AG04449 (cell line): Measurements from ENCODE around the gene CLOCK.
A peak's percentile ranks its signal among the peaks of the same experiment; 100 is the strongest.

ENCODE experiments used
- CTCF ChIA-PET: fragments of 350-600 bp; formaldehyde crosslinking; extraction: SDS; loops from one replicate; lab custom pipeline; 2021; ENCODE audit warnings: antibody characterized with exemption; lab: Yijun Ruan, JAX
- POLR2A ChIA-PET: fragments of 400-600, 350-600 bp; formaldehyde crosslinking; extraction: SDS; loops from one replicate; lab custom pipeline; 2020; ENCODE audit warnings: antibody characterized with exemption, inconsistent platforms; lab: Yijun Ruan, JAX
- DNase-seq: peaks from one replicate; pipeline ENCODE4 v3.0.0-alpha.2; 2010; ENCODE audit warnings: low read depth, low spot score
- H3K4me3 ChIP-seq: 2 replicates; pipeline ENCODE4 v1.5.1; 2011; ENCODE audit warnings: low read depth, mild to moderate bottlenecking, control low read depth, low read length
- CTCF ChIP-seq: IDR thresholded peaks from one replicate; pipeline ENCODE4 v1.5.1; 2011; ENCODE audit warnings: mild to moderate bottlenecking, moderate library complexity, low read length, control low read depth, inconsistent platforms; ENCODE audit not compliant: insufficient read depth; ENCODE audit errors: missing control alignments

The CLOCK gene

GRCh38 chr4:55397126-55397436, 149.6 kb downstream of the CLOCK start:
- H3K4me3 ChIP-seq: peak overlapping the region; percentile 82
- ChIA-PET CTCF (interaction anchor here (0.6 to 1.0 kb wide), 2 partner anchors 38 to 52 kb away, joined by 3 to 4 read pairs; no protein-coding TSS in a partner anchor), POLR2A (interaction anchor here (1.0 to 2.2 kb wide), 4 partner anchors 13 to 149 kb away, joined by 3 to 8 read pairs (median 6); partner anchors contain the start of gene CLOCK)
- no peak for DNase-seq
- TF ChIP-seq CTCF: no peak

- POLR2A ChIA-PET: interaction anchor here (1.0 to 2.2 kb wide), 8 partner anchors 9 to 150 kb away, joined by 3 to 8 read pairs (median 6); partner anchors contain the start of genes CLOCK and SRD5A3
- no peak for TF ChIP-seq CTCF
- H3K4me3 ChIP-seq: peak overlapping the region; percentile 82
- DNase-seq: no peak
- CTCF ChIA-PET: interaction anchor here (0.6 to 2.2 kb wide), 4 partner anchors 12 to 51 kb away, joined by 3 to 6 read pairs (median 5); no protein-coding TSS in a partner anchor
Measured at GRCh38 chr4:55396308-55397125, 150.2 kb downstream of the CLOCK start.

GRCh38 chr4:55395529-55396307, 151.0 kb downstream of the CLOCK start, which contains the start of gene TMEM165:
TMEM165 (plus strand) TSS chr4:55395957; CDS start chr4:55396190, 233 bp downstream.
- TF ChIP-seq CTCF: no peak
- ChIA-PET POLR2A (interaction anchor here (0.9 to 2.2 kb wide), 11 partner anchors 9 to 154 kb away, joined by 3 to 8 read pairs (median 5); partner anchors contain the start of genes CLOCK and SRD5A3), CTCF (interaction anchor here (0.8 to 4.2 kb wide), 6 partner anchors 13 to 425 kb away, joined by 3 to 40 read pairs (median 4); partner anchors contain the start of gene SRD5A3)
- peak within 1 kb of the TSS; percentile 82 for H3K4me3 ChIP-seq
- DNase-seq: no peak

- DNase-seq: no peak
- CTCF ChIA-PET: interaction anchor here (0.8 to 4.2 kb wide), 6 partner anchors 14 to 424 kb away, joined by 3 to 40 read pairs (median 4); partner anchors contain the start of gene SRD5A3
- POLR2A ChIA-PET: interaction anchor here (0.9 to 2.2 kb wide), 9 partner anchors 8 to 155 kb away, joined by 3 to 8 read pairs (median 5); partner anchors contain the start of genes CLOCK and SRD5A3
- TF ChIP-seq CTCF: no peak
- H3K4me3 ChIP-seq: peak overlapping the region; percentile 82
Measured at GRCh38 chr4:55395218-55395528, 151.5 kb downstream of the CLOCK start.

- POLR2A ChIA-PET: no interaction called here
- CTCF ChIA-PET: interaction anchor here (1.3 to 4.2 kb wide), 4 partner anchors 47 to 422 kb away, joined by 3 to 40 read pairs (median 4); partner anchors contain the start of gene SRD5A3
- no peak for DNase-seq
- H3K4me3 ChIP-seq: no peak overlapping the region
- TF ChIP-seq CTCF: no peak
Measured at GRCh38 chr4:55393461-55394320, 153.0 kb downstream of the CLOCK start.
